K562 (cell line): ENCODE measurements around the gene ARHGAP8. TPM values are rescaled to one million over a fixed set of nuclear protein-coding genes. Genes with fewer than 3 reads are reported as not detected.

Source experiments
- ATAC-seq: fragments of 200-7000 bp; cut with Tn5 transposase; 3 replicates; pipeline ENCODE4 v1.9.1; 2020; ENCODE audit warnings: moderate library complexity
- BruUV-seq: library from RNA; stranded (reverse); fragments of 400-500 nt; replicated peaks from 2 replicates; lab custom pipeline; 2021; lab: Mats Ljungman, UMichigan
- CTCF ChIA-PET: fragments of 300-600 bp; formaldehyde crosslinking; extraction: SDS; loops from one replicate; lab custom pipeline; 2021; ENCODE audit warnings: low intra/inter-chr PET ratio; lab: Yijun Ruan, JAX
- POLR2A ChIA-PET: fragments of 300-600, 350-650 bp; sonication (Branson Sonifier 250); formaldehyde crosslinking; extraction: SDS; loops from one replicate; lab custom pipeline; 2021; ENCODE audit warnings: antibody characterized with exemption, inconsistent platforms; lab: Yijun Ruan, JAX
- DNase-seq, 4 experiments: peaks; one replicate each; pipeline versions ENCODE4 v3.0.0 to v3.0.0-alpha.2; 2011 to 2018; ENCODE audit warnings: low spot score in 3 of 4, mixed read lengths in 3 of 4; ENCODE audit errors: extremely low read depth in 1 of 4
- FAIRE-seq: peaks from 2 replicates; lab custom pipeline; 2011; peaks lifted over from hg19 to GRCh38; lab: Jason Lieb, UNC
- H2AFZ ChIP-seq: 2 replicates; pipeline ENCODE4 v1.6.0; 2011; ENCODE audit warnings: low read depth, low read length, control low read depth, inconsistent platforms
- H3K27ac ChIP-seq: fragments of 200-600 bp; 3 replicates; pipeline ENCODE4 v1.8.0; 2011; ENCODE audit warnings: low read depth, mild to moderate bottlenecking, control low read depth, inconsistent platforms, low read length, moderate library complexity, mixed read lengths; ENCODE audit errors: extremely low read depth
- H3K27me3 ChIP-seq, 2 experiments: fragments of 300-600 bp in 1 of 2; 2 replicates in 1 of 2; 3 replicates in 1 of 2; pipeline versions ENCODE4 v1.6.0 to v1.8.0; 2011; ENCODE audit warnings: inconsistent platforms in 2 of 2, low read length in 2 of 2, mild to moderate bottlenecking in 1 of 2, mixed read lengths in 1 of 2, moderate library complexity in 1 of 2; ENCODE audit not compliant: control insufficient read depth in 2 of 2, insufficient read depth in 2 of 2
- H3K36me3 ChIP-seq: fragments of 300-600 bp; 3 replicates; pipeline ENCODE4 v1.8.0; 2011; ENCODE audit warnings: mild to moderate bottlenecking, low read length, inconsistent platforms; ENCODE audit not compliant: control insufficient read depth, insufficient read depth
- H3K4me1 ChIP-seq, 2 experiments: fragments of 200-600 bp in 1 of 2; replicated peaks in 1 of 2; 2 replicates in 1 of 2; 3 replicates in 1 of 2; pipeline versions ENCODE4 v1.5.1 to v1.8.0; 2011; ENCODE audit warnings: inconsistent platforms in 2 of 2, low read length in 2 of 2, mild to moderate bottlenecking in 1 of 2, mixed read lengths in 1 of 2, moderate library complexity in 1 of 2; ENCODE audit not compliant: control insufficient read depth in 2 of 2, insufficient read depth in 2 of 2
- H3K4me2 ChIP-seq: 2 replicates; pipeline ENCODE4 v1.6.1; 2011; ENCODE audit warnings: low read length, control low read depth, inconsistent platforms, mixed read lengths; ENCODE audit not compliant: insufficient read depth
- H3K4me3 ChIP-seq: fragments of 200-600 bp; sonication (generic), shearing (Covaris generic); 2 replicates; pipeline ENCODE4 v1.5.1; 2016; ENCODE audit warnings: control low read depth, inconsistent platforms
- H3K79me2 ChIP-seq: fragments of 200-600 bp; 3 replicates; pipeline ENCODE4 v1.8.0; 2011; ENCODE audit warnings: low read length, inconsistent platforms; ENCODE audit not compliant: control insufficient read depth, insufficient read depth
- H3K9ac ChIP-seq, 2 experiments: 2 replicates each; pipeline versions ENCODE4 v1.6.0 to v1.6.1; 2011; ENCODE audit warnings: low read depth in 2 of 2, low read length in 2 of 2, control low read depth in 1 of 2, inconsistent platforms in 1 of 2, mild to moderate bottlenecking in 1 of 2, mixed read lengths in 1 of 2; ENCODE audit not compliant: insufficient read depth in 1 of 2
- H3K9me1 ChIP-seq: one replicate; pipeline ENCODE4 v1.6.0; 2011; ENCODE audit warnings: inconsistent platforms, mild to moderate bottlenecking, low read length, moderate library complexity; ENCODE audit not compliant: control insufficient read depth, insufficient read depth
- H3K9me3 ChIP-seq: replicated peaks from 2 replicates; pipeline ENCODE4 v1.5.1; 2011; ENCODE audit warnings: low read depth, low read length, inconsistent platforms; ENCODE audit not compliant: control insufficient read depth, insufficient read depth
- H4K20me1 ChIP-seq: replicated peaks from 2 replicates; pipeline ENCODE4 v1.6.1; 2011; ENCODE audit warnings: low read length, inconsistent platforms, mixed read lengths; ENCODE audit not compliant: control insufficient read depth, insufficient read depth
- ATF2 ChIP-seq: sonication (generic); formaldehyde crosslinking; IDR thresholded peaks from 2 replicates; pipeline ENCODE4 v1.8.1; 2022; ENCODE audit warnings: missing genetic modification reagents
- BDP1 ChIP-seq: IDR thresholded peaks from 3 replicates; pipeline ENCODE4 v1.6.1; 2011; ENCODE audit not compliant: insufficient read length, insufficient read depth
- MBD1 ChIP-seq: fragments of 250-450 bp; sonication (Bioruptor Pico); IDR thresholded peaks from 2 replicates; pipeline ENCODE4 v1.8.0; 2022; ENCODE audit warnings: inconsistent platforms
- NFYB ChIP-seq: IDR thresholded peaks from 2 replicates; pipeline ENCODE4 v1.6.1; 2011; ENCODE audit warnings: mild to moderate bottlenecking, moderate library complexity; ENCODE audit not compliant: insufficient read length; ENCODE audit errors: extremely low read depth
- NR1H2 ChIP-seq: sonication (generic); formaldehyde crosslinking; IDR thresholded peaks from 2 replicates; pipeline ENCODE4 v1.4.0; 2020; ENCODE audit warnings: mild to moderate bottlenecking, missing genetic modification reagents
- SNRNP70 ChIP-seq: fragments of 200-400 bp; formaldehyde crosslinking; optimal IDR thresholded peaks from 2 replicates; pipeline ENCODE3; 2017; ENCODE audit warnings: low read depth, low read length
- SUPT5H ChIP-seq: fragments of 450-650 bp; IDR thresholded peaks from 2 replicates; pipeline ENCODE4 v1.6.1; 2016
- YY1 ChIP-seq, 3 experiments: IDR thresholded peaks; 2 replicates each; pipeline ENCODE4 v1.6.1; 2011; ENCODE audit warnings: low read length in 2 of 3, mild to moderate bottlenecking in 2 of 3, moderate library complexity in 2 of 3, borderline replicate concordance in 1 of 3, control low read depth in 1 of 3, low read depth in 1 of 3; ENCODE audit not compliant: insufficient read depth in 3 of 3, insufficient replicate concordance in 2 of 3, control insufficient read depth in 1 of 3, insufficient read length in 1 of 3; ENCODE audit errors: extremely low read depth in 1 of 3
- WGBS: fragments of 100-300 bp; shearing (Covaris generic); methylation state at CpG from one replicate; pipeline ENCODE4 v1.1.6; 2016; ENCODE audit warnings: low coverage, mixed read lengths; ENCODE audit not compliant: insufficient coverage; ENCODE audit errors: missing lambda C conversion rate; 5-methylcytosine and 5-hydroxymethylcytosine counted together
- in situ Hi-C: fragments of 300-500 bp; cut with MboI; formaldehyde crosslinking; loops from 4 replicates; pipeline ENCODE4 v1.15.0; 2018; ENCODE audit warnings: inconsistent platforms, mixed read lengths
- intact Hi-C: fragments of 100-400 bp; cut with micrococcal nuclease; formaldehyde crosslinking; loops from 2 replicates; pipeline ENCODE4 v1.14.2; 2022
- polyA plus RNA-seq, 8 experiments: library from polyadenylated mRNA; depleted of rRNA in 4 of 8; stranded (reverse) in 5 of 8; unstranded in 3 of 8; fragments of >200 nt; fragmentation: Nextera tagmentation in 2 of 8; fragmentation: Illumina TruSeq in 1 of 8; extraction: Ambion mirVana in 2 of 8; extraction: Trizol in 1 of 8; gene quantifications; 2 replicates each; pipeline versions ENCODE4 v1.2.1 to v1.2.3, GENCODE V29; 2011 to 2014; ENCODE audit warnings: inconsistent platforms in 1 of 8, missing spikeins in 1 of 8
- total RNA-seq, 7 experiments: library from RNA; depleted of rRNA in 6 of 7; stranded (reverse); fragments of >200 nt in 6 of 7; fragmentation: Illumina TruSeq in 2 of 7; extraction: Trizol in 2 of 7; gene quantifications; 2 replicates each; pipeline versions ENCODE4 v1.2.1 to v1.2.3, GENCODE V29; 2011 to 2021; ENCODE audit warnings: low replicate concordance in 1 of 7
- TF ChIP-seq, protein P1 (sequence below): fragments of 250-450 bp; sonication (Bioruptor Pico); IDR thresholded peaks from 2 replicates; pipeline ENCODE4 v1.8.0; 2022; ENCODE audit warnings: inconsistent platforms, mild to moderate bottlenecking, moderate library complexity, borderline replicate concordance
- TF ChIP-seq, protein P2 (sequence below), 2 experiments: fragments of 450-650 bp; conservative IDR thresholded peaks; 2 replicates each; pipeline ENCODE4 v1.6.1; 2017; ENCODE audit warnings: mild to moderate bottlenecking in 2 of 2, moderate library complexity in 2 of 2

The ARHGAP8 gene
- total and polyA plus RNA-seq, 9 of the 15 experiments (the other 6 are each of a cell fraction or from before 2014, with no cell fraction given), result 0.15 to 2.2 (median 0.62) TPM

GRCh38 chr22:44752285-44753188, at the start of gene ARHGAP8 (continued):
- no peak for TF ChIP-seq SUPT5H
- TF ChIP-seq, protein P1, sequence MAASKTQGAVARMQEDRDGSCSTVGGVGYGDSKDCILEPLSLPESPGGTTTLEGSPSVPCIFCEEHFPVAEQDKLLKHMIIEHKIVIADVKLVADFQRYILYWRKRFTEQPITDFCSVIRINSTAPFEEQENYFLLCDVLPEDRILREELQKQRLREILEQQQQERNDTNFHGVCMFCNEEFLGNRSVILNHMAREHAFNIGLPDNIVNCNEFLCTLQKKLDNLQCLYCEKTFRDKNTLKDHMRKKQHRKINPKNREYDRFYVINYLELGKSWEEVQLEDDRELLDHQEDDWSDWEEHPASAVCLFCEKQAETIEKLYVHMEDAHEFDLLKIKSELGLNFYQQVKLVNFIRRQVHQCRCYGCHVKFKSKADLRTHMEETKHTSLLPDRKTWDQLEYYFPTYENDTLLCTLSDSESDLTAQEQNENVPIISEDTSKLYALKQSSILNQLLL, result no peak
- no peak for TF ChIP-seq YY1 (IDR thresholded peaks at IDR 0.05; ENCODE audit: borderline replicate concordance in 1 of 3, control insufficient read depth in 1 of 3, extremely low read depth in 1 of 3, insufficient read depth in 3 of 3, insufficient read length in 1 of 3, insufficient replicate concordance in 2 of 3, low read depth in 1 of 3, low read length in 2 of 3)
- TF ChIP-seq NFYB, result no peak

DNA sequence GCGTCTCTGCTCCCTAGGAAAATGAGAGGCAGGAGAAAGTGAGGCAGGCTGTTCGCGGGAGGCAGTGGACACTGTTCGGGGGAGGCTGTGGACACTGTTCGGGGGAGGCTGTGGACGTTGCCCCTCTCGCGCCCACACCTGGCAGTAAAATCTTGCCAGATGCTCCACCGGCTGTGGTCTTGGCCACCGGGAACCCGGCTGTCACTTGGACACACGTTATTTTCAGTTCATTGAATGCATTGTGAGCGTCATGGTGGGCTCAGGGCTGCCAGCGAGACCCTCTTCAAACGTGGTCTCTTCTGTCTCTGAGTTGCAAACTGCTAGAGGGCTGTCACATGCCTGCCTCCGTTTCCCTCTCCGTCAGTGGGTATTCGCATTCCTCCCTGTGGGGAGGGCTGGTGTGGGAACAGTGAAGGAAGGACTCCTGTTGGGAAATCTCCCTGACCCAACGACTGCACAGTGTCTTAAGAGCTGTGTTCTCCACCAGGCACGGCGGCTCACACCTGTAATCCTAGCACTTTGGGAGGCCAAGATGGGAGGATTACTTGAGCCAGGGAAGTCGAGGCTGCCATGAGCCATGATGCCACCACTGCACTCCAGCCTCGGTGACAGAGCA, 49.0 kb upstream of the ARHGAP8 start:
- POLR2A ChIA-PET, result no interaction called here
- TF ChIP-seq NR1H2 (CRISPR knock-in tag) (no peak), MBD1 (no peak), SNRNP70 (no peak), ATF2 (CRISPR knock-in tag) (no peak), BDP1 (no peak)
- TF ChIP-seq, protein P2, sequence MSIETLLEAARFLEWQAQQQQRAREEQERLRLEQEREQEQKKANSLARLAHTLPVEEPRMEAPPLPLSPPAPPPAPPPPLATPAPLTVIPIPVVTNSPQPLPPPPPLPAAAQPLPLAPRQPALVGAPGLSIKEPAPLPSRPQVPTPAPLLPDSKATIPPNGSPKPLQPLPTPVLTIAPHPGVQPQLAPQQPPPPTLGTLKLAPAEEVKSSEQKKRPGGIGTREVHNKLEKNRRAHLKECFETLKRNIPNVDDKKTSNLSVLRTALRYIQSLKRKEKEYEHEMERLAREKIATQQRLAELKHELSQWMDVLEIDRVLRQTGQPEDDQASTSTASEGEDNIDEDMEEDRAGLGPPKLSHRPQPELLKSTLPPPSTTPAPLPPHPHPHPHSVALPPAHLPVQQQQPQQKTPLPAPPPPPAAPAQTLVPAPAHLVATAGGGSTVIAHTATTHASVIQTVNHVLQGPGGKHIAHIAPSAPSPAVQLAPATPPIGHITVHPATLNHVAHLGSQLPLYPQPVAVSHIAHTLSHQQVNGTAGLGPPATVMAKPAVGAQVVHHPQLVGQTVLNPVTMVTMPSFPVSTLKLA (conservative IDR thresholded peaks at IDR 0.05), result no peak

More for the DNA sequence above, 49.0 kb upstream of the ARHGAP8 start:
- no peak overlapping the region; a peak in 1 of 4 replicates for H3K9ac ChIP-seq
- in situ Hi-C loops (no loop called here), intact Hi-C loops (no loop called here)
- H2AFZ ChIP-seq, result no peak overlapping the region
- CTCF ChIA-PET, result no interaction called here
- DNase-seq, result no peak
- peaks cover 3 to 47% of the 10 kb centered on the region in 2 experiments; a peak in 4 of 5 replicates for H3K4me1 ChIP-seq
- peak overlapping the region; percentile 25; the same call in 1 of the 2 replicates for H3K4me2 ChIP-seq
- no peak for FAIRE-seq
- peaks cover 13% of the 10 kb centered on the region for H4K20me1 ChIP-seq
- no peaks in the 10 kb centered on the region for H3K27me3 ChIP-seq
- H3K36me3 ChIP-seq, result no peaks in the 10 kb centered on the region
- H3K9me3 ChIP-seq, result no peaks in the 10 kb centered on the region
- ATAC-seq, result no peak
- no peak overlapping the region for H3K27ac ChIP-seq
- H3K79me2 ChIP-seq, result peaks cover 13% of the 10 kb centered on the region; the same call in 2 of the 3 replicates
- no peaks in the 10 kb centered on the region for H3K9me1 ChIP-seq
- WGBS, result 82% methylated on average over 14 of the region's 23 CpGs
- H3K4me3 ChIP-seq, result no peak overlapping the region; the same call in 1 of the 2 replicates
- no TSS peak for BruUV-seq
